ENCODE measurements around the gene FLT3LG. TPM values are rescaled to one million over a fixed set of nuclear protein-coding genes. Genes with fewer than 3 reads are reported as not detected.

Gene FLT3LG
- total RNA-seq, 1 donor from 2014 or later = 10.1 TPM

- Histone ChIP-seq H3K36me3 (peaks cover 0 to 19% of the 10 kb centered on the region in 2 donors), H3K27me3 (no peaks in the 10 kb centered on the region), H3K4me3 (no peak overlapping the region), H3K9me3 (no peaks in the 10 kb centered on the region), H3K4me1 (peaks cover 17% of the 10 kb centered on the region), H3K27ac (no peak overlapping the region)
- DNase-seq (ENCODE audit: extremely low spot score in 2 of 2) = no peak
- TF ChIP-seq POLR2AphosphoS5 (IDR thresholded peaks at IDR 0.05; ENCODE audit: insufficient read depth in 1 of 2, low read depth in 1 of 2) (no peak), CTCF (IDR thresholded peaks at IDR 0.05) (no peak), POLR2A (IDR thresholded peaks at IDR 0.05) (no peak)
- intact Hi-C loops (cut with DNase I) = no loop called here
Measured at GRCh38 chr19:49465371-49465770, 8.6 kb upstream of the FLT3LG start.

DNA sequence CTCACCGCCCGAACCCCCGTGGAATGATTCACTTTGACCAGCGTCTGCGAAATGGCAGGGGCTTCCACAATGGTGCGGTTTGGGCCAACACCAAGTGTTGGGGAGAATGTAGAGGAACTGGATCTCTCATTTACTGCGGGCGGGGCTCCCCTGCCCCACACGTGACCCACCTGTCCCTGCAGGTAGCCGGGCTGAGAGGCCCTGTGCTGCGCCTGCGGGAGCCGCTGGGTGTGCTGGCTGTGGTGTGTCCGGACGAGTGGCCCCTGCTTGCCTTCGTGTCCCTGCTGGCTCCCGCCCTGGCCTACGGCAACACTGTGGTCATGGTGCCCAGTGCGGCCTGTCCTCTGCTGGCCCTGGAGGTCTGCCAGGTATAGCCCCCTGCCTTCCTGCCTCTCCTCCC, 5.8 kb upstream of the FLT3LG start:
- TF ChIP-seq POLR2AphosphoS5 (IDR thresholded peaks at IDR 0.05; ENCODE audit: insufficient read depth in 1 of 2, low read depth in 1 of 2) = peak in 1 of 2 donors; percentile 72
- TF ChIP-seq CTCF (IDR thresholded peaks at IDR 0.05) = no peak
- Histone ChIP-seq H3K27ac (peak overlapping the region; percentile 90), H3K4me3 (peak overlapping the region in 1 of 2 donors; percentile 21), H3K9me3 (no peaks in the 10 kb centered on the region), H3K36me3 (peaks cover 0 to 19% of the 10 kb centered on the region in 2 donors), H3K27me3 (no peaks in the 10 kb centered on the region), H3K4me1 (peaks cover 18% of the 10 kb centered on the region)
- no peak for DNase-seq (ENCODE audit: extremely low spot score in 2 of 2)
- intact Hi-C loops (cut with DNase I) = no loop called here

DNA sequence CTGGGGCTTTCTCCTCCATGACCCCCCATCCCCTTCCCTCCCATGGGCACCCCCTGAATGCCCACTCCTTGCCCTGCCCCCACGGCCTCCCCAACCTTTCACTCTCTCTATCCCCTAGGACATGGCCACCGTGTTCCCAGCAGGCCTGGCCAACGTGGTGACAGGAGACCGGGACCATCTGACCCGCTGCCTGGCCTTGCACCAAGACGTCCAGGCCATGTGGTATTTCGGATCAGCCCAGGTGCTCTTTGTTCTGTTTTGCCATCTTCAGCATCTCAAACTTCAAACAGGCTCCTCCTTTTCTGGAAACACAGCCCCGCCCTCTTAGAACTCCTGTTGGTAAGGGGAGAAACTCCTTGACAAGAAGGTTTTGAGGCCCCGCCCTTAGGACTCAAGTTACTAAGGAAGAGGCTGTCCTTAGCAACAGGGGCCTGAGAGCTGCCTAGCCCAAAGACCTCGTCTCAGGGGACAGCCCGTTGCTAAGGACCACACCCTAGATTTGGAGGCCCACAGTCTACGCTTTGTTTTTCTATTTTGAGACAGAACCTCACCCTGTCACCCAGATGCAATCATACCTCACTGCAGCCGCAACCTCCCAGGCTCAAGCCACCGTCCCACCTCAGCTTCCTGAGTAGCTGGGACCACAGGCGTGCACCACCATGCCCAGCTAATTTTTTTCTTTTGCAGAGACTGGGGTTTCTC, 5.1 kb upstream of the FLT3LG start:
- Histone ChIP-seq H3K36me3 (peaks cover 0 to 17% of the 10 kb centered on the region in 2 donors), H3K4me3 (peak overlapping the region in 1 of 2 donors; percentile 21), H3K27ac (peak overlapping the region; percentile 90), H3K9me3 (no peaks in the 10 kb centered on the region), H3K27me3 (no peaks in the 10 kb centered on the region), H3K4me1 (peaks cover 24% of the 10 kb centered on the region)
- intact Hi-C loops (cut with DNase I) = no loop called here
- peak; percentile 39 to 72 for TF ChIP-seq POLR2AphosphoS5 (IDR thresholded peaks at IDR 0.05; ENCODE audit: insufficient read depth in 1 of 2, low read depth in 1 of 2)
- no peak for TF ChIP-seq POLR2A (IDR thresholded peaks at IDR 0.05)
- TF ChIP-seq CTCF (IDR thresholded peaks at IDR 0.05) = no peak
- DNase-seq (ENCODE audit: extremely low spot score in 2 of 2) = peak in 1 of 2 donors; percentile 95

DNA sequence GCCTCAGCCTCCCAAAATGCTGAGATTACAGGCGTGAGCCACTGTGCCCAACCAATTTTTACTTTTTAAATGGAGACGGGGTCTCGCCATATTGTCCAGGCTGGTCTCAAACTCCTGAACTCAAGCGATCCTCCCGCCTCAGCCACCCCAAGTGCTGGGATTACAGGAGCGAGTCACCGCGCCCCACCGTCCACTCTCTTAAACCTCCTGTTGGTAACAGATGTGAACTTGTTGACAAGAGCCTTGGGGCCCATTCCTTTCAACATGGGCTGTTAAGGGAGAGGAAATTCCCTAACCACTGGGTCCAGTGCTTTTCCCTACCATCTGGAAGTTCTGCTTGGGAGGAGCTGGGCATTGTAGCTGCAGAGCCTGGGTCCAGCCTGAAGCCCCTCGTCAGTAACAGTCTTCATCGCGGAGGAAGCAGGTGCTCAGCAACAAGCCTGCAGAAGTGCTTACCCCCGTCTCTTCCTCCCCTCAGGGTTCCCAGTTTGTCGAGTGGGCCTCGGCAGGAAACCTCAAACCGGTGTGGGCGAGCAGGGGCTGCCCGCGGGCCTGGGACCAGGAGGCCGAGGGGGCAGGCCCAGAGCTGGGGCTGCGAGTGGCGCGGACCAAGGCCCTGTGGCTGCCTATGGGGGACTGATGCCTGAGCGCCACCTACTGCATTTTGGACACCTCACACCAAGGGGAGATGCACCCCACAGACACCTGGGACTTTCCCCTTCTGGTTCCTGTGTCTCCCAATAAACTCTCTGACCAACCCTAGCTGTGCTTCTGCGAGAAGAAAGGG, 4.0 kb upstream of the FLT3LG start:
- TF ChIP-seq POLR2A (IDR thresholded peaks at IDR 0.05) (no peak), POLR2AphosphoS5 (IDR thresholded peaks at IDR 0.05; ENCODE audit: insufficient read depth in 1 of 2, low read depth in 1 of 2) (peak in 1 of 2 donors; percentile 55)
- Histone ChIP-seq H3K36me3 (peaks cover 0 to 11% of the 10 kb centered on the region in 2 donors), H3K27ac (peak overlapping the region; percentile 90), H3K4me3 (no peak overlapping the region), H3K27me3 (no peaks in the 10 kb centered on the region), H3K9me3 (no peaks in the 10 kb centered on the region), H3K4me1 (peaks cover 31% of the 10 kb centered on the region)
- intact Hi-C loops (cut with DNase I) = no loop called here
- no peak for DNase-seq (ENCODE audit: extremely low spot score in 2 of 2)

DNA sequence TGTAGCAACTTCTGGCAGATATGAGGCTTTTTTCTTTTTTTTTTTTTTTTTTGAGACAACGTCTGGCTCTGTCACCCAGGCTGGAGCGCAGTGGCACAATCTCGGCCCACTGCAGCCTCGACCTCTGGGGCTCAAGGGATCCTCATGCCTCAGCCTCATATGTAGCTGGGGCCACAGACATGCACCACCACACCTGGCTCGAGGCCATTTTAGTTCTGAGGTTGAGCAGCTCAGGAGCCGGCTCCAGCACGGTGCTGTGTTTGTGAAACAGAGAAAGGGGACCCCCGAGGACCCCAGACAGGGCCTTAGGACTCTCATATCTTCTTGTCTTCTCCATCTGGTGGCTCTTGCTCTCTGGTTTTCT, 3.4 kb upstream of the FLT3LG start:
- Histone ChIP-seq H3K4me1 (peaks cover 35% of the 10 kb centered on the region), H3K4me3 (no peak overlapping the region), H3K27ac (peak overlapping the region; percentile 90), H3K9me3 (no peaks in the 10 kb centered on the region), H3K36me3 (peaks cover 0 to 7% of the 10 kb centered on the region in 2 donors), H3K27me3 (no peaks in the 10 kb centered on the region)
- TF ChIP-seq POLR2A (IDR thresholded peaks at IDR 0.05) (no peak), POLR2AphosphoS5 (IDR thresholded peaks at IDR 0.05; ENCODE audit: insufficient read depth in 1 of 2, low read depth in 1 of 2) (no peak), CTCF (IDR thresholded peaks at IDR 0.05) (no peak)
- intact Hi-C loops (cut with DNase I) = no loop called here
- DNase-seq (ENCODE audit: extremely low spot score in 2 of 2) = no peak

Measured in vagina (tissue), 2 donors.